Aorta (tissue), 5 donors: Measurements from ENCODE around the gene RRAGC. TPM values are rescaled to one million over a fixed set of nuclear protein-coding genes. Genes with fewer than 3 reads are reported as not detected.

ENCODE experiments used
- ATAC-seq: fragments of 200-7000 bp; cut with Tn5 transposase; one replicate; pipeline ENCODE4 v1.9.1; 2022; ENCODE audit warnings: moderate library complexity; ENCODE audit not compliant: low FRiP score
- DNase-seq, 2 donors: peaks; one replicate each; pipeline ENCODE4 v3.0.0-alpha.2; 2020
- H3K27ac ChIP-seq, 2 donors: one replicate each; pipeline ENCODE4 v1.5.1; 2013; ENCODE audit warnings: low read length in 2 of 2, mild to moderate bottlenecking in 2 of 2, moderate library complexity in 2 of 2, control low read depth in 1 of 2, inconsistent platforms in 1 of 2, low read depth in 1 of 2
- H3K27me3 ChIP-seq, 2 donors: one replicate each; pipeline ENCODE4 v1.6.1; 2013; ENCODE audit warnings: control low read depth in 1 of 2, low read length in 1 of 2, mild to moderate bottlenecking in 1 of 2, moderate library complexity in 1 of 2; ENCODE audit not compliant: insufficient read depth in 2 of 2, control insufficient read depth in 1 of 2
- H3K36me3 ChIP-seq, 2 donors: one replicate each; pipeline ENCODE4 v1.6.1; 2013; ENCODE audit warnings: control low read depth in 1 of 2, low read length in 1 of 2, mild to moderate bottlenecking in 1 of 2; ENCODE audit not compliant: insufficient read depth in 2 of 2, control insufficient read depth in 1 of 2
- H3K4me1 ChIP-seq, 2 donors: one replicate each; pipeline ENCODE4 v1.6.1; 2013; ENCODE audit warnings: low read length in 2 of 2, control low read depth in 1 of 2, mild to moderate bottlenecking in 1 of 2, moderate library complexity in 1 of 2; ENCODE audit not compliant: insufficient read depth in 2 of 2, control insufficient read depth in 1 of 2
- H3K4me3 ChIP-seq, 2 donors: one replicate each; pipeline ENCODE4 v1.5.1; 2013; ENCODE audit warnings: low read length in 2 of 2, control low read depth in 1 of 2, mild to moderate bottlenecking in 1 of 2
- H3K9me3 ChIP-seq: one replicate; pipeline ENCODE4 v1.6.1; 2013; ENCODE audit warnings: mild to moderate bottlenecking, low read length; ENCODE audit not compliant: control insufficient read depth
- WGBS, 2 donors: extraction: QIAGEN DNeasy Blood & Tissue Kit; methylation state at CpG; one replicate each; pipeline ENCODE4 v1.1.7; 2013; 5-methylcytosine and 5-hydroxymethylcytosine counted together
- intact Hi-C, 2 donors: fragments of 100-400 bp; cut with DNase I; formaldehyde crosslinking; loops; one replicate each; pipeline versions ENCODE4 v1.14.2 to v1.15.0; 2022
- polyA plus RNA-seq, 2 donors: library from polyadenylated mRNA; stranded (reverse); fragments of 200-250 nt; gene quantifications; one replicate each; pipeline ENCODE4 v1.2.3, GENCODE V29; 2013
- total RNA-seq, 2 donors: library from RNA; stranded (reverse); fragmentation: NEBNext Ultra II Directional; extraction: Animal tissue kit (Norgen Biotek cat#: 25700); gene quantifications; one replicate each; pipeline ENCODE4 v1.2.1, GENCODE V29; 2021
- donor health status: healthy with polysubstance abuse.
- donor health status: Bipolar disorder and iron deficiency.
- donor health status: DM: no; HTN: no; CAD: no.
- donor health status: DM: no; HTN: no; CAD: no.
- donor health status: DM: yes; HTN: yes; CAD: no.

RRAGC gene
- total and polyA plus RNA-seq, 4 donors: 21.6 to 28.4 (median 23.3) TPM

DNA sequence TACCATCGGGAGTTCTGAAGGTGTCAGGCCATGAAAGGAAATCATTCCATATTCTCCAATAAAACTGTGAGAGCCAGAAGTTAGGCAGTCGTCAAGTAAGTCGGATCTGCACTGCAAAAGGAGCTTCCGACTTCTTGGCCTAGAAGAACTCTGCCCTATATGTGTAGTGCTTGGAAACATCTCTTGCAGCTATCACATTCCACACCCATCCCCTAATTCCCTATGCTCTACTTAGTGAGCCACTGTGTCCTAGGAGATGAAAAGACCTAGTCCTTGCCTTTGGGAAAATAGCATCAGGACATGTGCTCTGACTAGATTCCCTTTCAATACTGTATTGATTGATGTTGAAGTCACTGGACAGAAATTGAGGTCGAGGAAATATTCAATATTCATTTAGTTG is 30.0 kb upstream of the RRAGC start:
- Histone ChIP-seq H3K27me3 (no peaks in the 10 kb centered on the region), H3K9me3 (no peaks in the 10 kb centered on the region), H3K36me3 (peaks cover 0 to 2% of the 10 kb centered on the region in 2 donors), H3K4me3 (no peak overlapping the region), H3K27ac (no peak overlapping the region), H3K4me1 (no peaks in the 10 kb centered on the region)
- ATAC-seq: no peak
- 71 to 83% methylated on average over 5 of the region's 5 CpGs for WGBS, 2 donors
- intact Hi-C loops: no loop called here
- no peak for DNase-seq

DNA sequence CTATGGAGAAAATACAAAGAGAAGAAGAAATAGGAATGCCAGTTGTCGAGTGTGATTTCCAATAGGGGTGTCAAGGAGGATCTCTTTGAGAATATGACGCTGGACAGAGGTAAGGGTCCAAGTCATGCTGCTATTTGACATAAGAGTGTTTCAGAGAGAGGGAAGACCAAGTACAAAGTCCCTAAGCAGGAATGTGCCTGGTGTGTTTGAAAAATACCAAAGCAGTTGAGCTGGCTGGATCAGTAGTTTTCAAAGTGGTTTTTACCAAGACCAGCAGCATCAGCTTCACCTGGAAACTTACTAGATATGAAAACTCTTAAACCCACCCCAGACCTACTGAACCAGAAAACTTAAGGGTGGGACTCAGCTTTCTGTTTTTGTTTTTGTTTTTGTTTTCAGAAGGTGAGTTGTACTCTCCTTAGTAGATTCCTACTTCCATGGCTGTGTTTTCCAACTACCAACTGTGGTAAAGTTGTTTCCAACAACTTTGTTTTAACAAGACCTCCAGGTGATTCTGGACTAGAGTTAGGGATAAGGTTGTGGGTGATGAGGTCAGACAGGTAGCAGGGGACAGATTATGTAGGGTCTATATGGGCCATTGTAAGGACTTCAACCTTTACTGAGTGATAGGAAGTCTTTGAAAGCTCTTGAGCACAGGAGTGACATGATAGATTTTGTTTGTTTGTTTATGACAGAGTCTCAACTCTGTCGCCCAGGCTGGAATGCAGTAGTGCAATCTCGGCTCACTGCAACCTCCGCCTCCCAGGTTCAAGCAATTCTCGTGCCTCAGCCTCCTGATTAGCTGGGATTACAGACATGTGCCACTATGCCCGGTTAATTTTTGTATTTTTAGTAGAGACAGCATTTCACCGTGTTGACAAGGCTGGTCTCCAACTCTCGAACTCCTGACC is 29.1 kb upstream of the RRAGC start:
- intact Hi-C loops: no loop called here
- H3K27ac ChIP-seq: no peak overlapping the region
- H3K4me3 ChIP-seq: no peak overlapping the region
- ATAC-seq (no peak), DNase-seq (no peak)
- no peaks in the 10 kb centered on the region for H3K9me3 ChIP-seq
- peaks cover 0 to 2% of the 10 kb centered on the region in 2 donors for H3K36me3 ChIP-seq
- WGBS, 2 donors: 89 to 90% methylated on average over 9 of the region's 9 CpGs
- no peaks in the 10 kb centered on the region for H3K27me3 ChIP-seq
- no peaks in the 10 kb centered on the region for H3K4me1 ChIP-seq

DNA sequence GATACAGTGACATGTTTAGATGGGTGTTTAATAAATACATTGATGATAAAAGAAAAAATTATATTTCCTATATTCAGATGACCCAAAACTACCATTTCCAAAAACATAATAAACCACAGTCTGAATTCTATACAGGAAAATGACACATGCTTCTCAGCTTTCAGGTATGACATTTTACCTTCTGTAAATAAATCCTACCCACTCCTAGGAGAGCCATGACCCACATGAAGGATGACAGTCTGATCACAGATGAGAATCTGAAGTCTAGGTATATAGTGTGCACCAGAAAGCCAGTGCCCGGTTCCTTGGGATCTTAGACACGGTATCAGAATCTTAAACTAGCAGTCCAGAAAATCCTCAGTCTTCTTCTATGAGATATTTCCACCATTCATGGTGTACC is 25.5 kb upstream of the RRAGC start:
- Histone ChIP-seq H3K4me3 (no peak overlapping the region), H3K9me3 (no peaks in the 10 kb centered on the region)

DNA sequence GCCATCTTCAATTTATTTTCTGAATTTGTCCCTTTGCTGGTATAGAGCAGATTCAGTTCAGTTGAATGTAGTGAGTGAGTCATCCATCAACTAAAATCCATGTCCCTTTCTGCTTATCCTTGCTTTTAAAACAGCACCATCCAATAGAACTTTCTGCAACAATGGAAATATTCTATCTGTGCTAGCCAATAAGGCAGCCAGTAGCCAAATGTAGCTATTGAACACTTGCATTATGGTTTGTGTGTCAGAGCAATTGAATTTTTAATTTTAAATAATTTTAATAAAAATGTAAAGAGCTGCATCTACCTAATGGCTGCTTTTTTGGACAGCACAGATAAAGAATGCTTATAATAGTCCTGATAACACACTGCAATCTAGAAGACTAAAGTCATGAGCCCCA is 21.9 kb upstream of the RRAGC start, which contains the start of gene GJA9:
GJA9 (minus strand) TSS at position 101 of the 400 bp plus-strand sequence. CDS start 5,489 bp downstream, outside the sequence.
- H3K4me3 ChIP-seq: no peak within 1 kb of the TSS
- no peaks in the 10 kb centered on the region for H3K36me3 ChIP-seq
- no peak for DNase-seq
- no peaks in the 10 kb centered on the region for H3K27me3 ChIP-seq
- no peaks in the 10 kb centered on the region for H3K9me3 ChIP-seq
- H3K4me1 ChIP-seq: no peaks in the 10 kb centered on the region
- no peak within 1 kb of the TSS for H3K27ac ChIP-seq
- no peak for ATAC-seq
- intact Hi-C loops: no loop called here

More for the DNA sequence above, 25.5 kb upstream of the RRAGC start:
- H3K4me1 ChIP-seq: no peaks in the 10 kb centered on the region
- intact Hi-C loops: no loop called here
- no peaks in the 10 kb centered on the region for H3K27me3 ChIP-seq
- 93 to 98% methylated on average over 2 of the region's 2 CpGs for WGBS, 2 donors
- DNase-seq (no peak), ATAC-seq (no peak)
- no peak overlapping the region for H3K27ac ChIP-seq
- H3K36me3 ChIP-seq: peaks cover 0 to 2% of the 10 kb centered on the region in 2 donors

DNA sequence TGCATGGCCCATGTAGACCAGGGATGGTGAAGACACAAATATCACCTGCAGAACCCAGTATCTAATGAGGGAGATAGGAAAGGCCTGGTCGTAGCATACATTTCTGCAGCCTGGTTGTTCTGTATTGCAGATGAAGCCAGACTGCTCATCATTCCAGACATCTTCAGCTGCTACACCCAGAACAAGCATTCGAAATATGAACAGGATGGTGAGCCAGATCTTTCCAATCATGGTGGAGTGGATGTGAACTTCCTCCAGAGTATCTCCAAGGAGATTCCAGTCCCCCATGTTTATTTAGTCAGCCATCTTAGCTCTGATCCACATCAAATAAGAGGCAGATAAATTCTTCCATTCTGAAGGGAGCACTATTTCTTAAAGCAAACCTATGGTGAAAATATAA is 16.2 kb upstream of the RRAGC start:
- H3K27ac ChIP-seq: no peak overlapping the region
- DNase-seq (no peak), ATAC-seq (no peak)
- WGBS, 2 donors: 86 to 87% methylated on average over 2 of the region's 2 CpGs
- H3K27me3 ChIP-seq: no peaks in the 10 kb centered on the region
- no peaks in the 10 kb centered on the region for H3K9me3 ChIP-seq
- no peaks in the 10 kb centered on the region for H3K36me3 ChIP-seq
- H3K4me3 ChIP-seq: no peak overlapping the region
- H3K4me1 ChIP-seq: peaks cover 0 to 4% of the 10 kb centered on the region in 2 donors
- intact Hi-C loops: loop anchor here (10.0 kb wide), 2 partner anchors 119 to 219 kb away; partner anchors contain the start of gene AKIRIN1 (in 1 of the 2)

DNA sequence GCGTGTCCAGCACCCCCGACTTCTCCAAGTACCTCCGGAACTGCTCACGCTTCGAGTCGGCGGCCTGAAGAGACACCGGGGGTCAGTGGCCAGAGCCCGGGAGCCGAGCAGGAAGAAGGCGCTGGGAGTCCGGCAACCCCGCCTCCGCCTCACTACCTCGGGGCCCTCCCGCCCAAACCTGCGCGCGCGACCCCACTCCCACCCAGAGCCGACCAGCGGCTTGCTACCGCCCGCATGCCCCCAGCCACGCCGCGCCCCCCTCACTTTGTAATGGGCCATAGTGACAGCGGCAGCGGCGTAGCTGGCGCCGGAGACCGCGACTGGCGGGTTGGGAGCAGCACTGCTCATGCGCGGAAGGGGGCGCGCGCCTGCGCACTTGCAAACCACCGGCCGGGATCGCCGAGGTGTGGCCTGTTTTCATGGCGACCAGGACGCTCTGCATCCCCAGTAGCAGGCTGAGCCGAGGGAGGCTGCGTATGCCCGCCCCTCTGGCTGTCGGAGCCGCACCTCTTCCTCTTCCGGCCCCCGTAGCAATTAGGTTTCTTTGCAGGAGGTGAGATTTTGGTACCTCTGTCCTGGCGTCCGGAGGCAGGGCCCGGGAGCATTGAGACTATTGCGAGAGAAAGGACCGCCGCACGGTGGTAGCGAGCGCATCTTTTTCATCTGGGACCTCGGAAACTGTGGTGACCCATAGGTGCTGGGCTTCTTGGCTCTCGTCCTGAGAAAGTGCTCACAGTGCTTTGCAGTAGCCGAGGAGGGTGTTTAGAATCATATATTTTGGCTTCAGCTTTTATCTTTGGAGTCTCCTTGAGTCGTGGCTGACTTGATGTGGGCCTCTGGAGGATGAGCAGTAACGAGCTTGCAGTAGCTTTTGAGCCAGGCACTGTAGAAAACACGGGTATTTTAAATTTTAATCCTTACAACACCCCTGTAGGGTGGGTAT is 13.7 kb upstream of the RRAGC start, which contains the start of gene MYCBP:
MYCBP (minus strand) TSS at position 322 of the 943 bp plus-strand sequence; CDS start at position 279, 43 bp downstream.
- H3K4me3 ChIP-seq: peak within 1 kb of the TSS; percentile 62 to 64
- no peaks in the 10 kb centered on the region for H3K27me3 ChIP-seq
- intact Hi-C loops: loop anchor here (10.0 kb wide), 2 partner anchors 122 to 222 kb away; partner anchors contain the start of gene AKIRIN1 (in 1 of the 2)
- DNase-seq (peak; percentile 97 to 99), ATAC-seq (peak; percentile 98)
- H3K9me3 ChIP-seq: no peaks in the 10 kb centered on the region
- 0% methylated on average over 63 to 69 of the region's 69 CpGs for WGBS, 2 donors
- peaks cover 0 to 4% of the 10 kb centered on the region in 2 donors for H3K4me1 ChIP-seq
- no peaks in the 10 kb centered on the region for H3K36me3 ChIP-seq
- H3K27ac ChIP-seq: no peak within 1 kb of the TSS

DNA sequence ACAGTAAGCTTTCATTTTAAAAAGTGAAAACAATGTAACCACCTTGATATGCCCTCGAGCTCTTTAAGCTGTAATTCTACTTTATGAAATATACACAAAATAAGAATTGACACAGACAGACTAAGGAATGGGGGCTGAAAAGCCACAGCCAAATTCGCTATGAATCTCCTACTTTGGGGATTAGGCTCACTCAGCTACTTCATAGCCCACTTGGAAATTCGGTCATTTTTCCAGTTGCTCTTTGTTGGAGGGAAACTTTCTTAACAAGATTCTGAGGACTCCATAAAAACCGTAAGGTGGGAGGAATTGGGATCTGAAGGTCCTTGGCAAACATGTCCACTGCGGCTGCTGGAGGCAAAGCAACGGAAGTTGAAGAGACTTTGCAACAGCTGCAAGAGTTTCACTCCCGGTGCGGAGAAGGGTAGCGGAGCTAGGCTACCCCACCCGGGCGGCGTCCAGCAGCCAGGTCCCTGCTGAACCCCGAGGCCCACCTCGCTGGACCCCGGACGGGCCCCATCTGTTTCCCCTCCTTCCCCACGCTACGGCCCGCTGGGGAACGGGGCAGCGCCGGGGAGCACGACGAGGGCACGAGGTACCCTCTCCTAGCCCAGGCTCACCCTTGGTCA is 12.9 kb upstream of the RRAGC start:
- Histone ChIP-seq H3K4me3 (peak overlapping the region; percentile 29 to 64), H3K27ac (no peak overlapping the region), H3K27me3 (no peaks in the 10 kb centered on the region), H3K9me3 (no peaks in the 10 kb centered on the region), H3K36me3 (no peaks in the 10 kb centered on the region), H3K4me1 (peaks cover 0 to 4% of the 10 kb centered on the region in 2 donors)
- no peak for DNase-seq
- intact Hi-C loops: loop anchor here (10.0 kb wide), 2 partner anchors 122 to 222 kb away; partner anchors contain the start of gene AKIRIN1 (in 1 of the 2)
- peak; percentile 29 for ATAC-seq
- WGBS, 2 donors: 4% methylated on average over 25 of the region's 25 CpGs

DNA sequence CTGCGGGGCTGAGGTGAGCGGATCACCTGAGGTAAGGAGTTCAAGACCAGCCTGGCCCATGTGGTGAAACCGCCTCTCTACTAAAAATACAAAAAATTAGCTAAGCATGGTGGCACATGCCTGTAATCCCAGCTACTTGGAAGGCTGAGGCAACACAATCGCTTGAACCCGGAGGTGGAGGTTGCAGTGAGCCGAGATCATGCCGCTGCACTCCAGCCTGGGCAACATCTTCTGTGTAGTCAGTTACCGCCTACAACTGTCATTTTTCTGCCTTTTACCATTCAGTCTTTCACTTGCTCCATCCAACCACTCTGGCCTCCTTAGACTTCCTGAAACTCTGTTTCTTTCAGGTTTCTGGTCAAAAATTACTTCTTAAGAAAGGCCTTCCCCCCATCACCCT is 11.4 kb upstream of the RRAGC start:
- intact Hi-C loops: loop anchor here (10.0 kb wide), 2 partner anchors 124 to 224 kb away; partner anchors contain the start of gene AKIRIN1 (in 1 of the 2)
- ATAC-seq: no peak
- no peaks in the 10 kb centered on the region for H3K27me3 ChIP-seq
- 93 to 96% methylated on average over 8 of the region's 8 CpGs for WGBS, 2 donors
- peaks cover 0 to 4% of the 10 kb centered on the region in 2 donors for H3K4me1 ChIP-seq
- no peak overlapping the region for H3K27ac ChIP-seq
- H3K9me3 ChIP-seq: no peaks in the 10 kb centered on the region
- H3K36me3 ChIP-seq: no peaks in the 10 kb centered on the region
- DNase-seq: no peak
- H3K4me3 ChIP-seq: no peak overlapping the region
